Inflammatory macrophage treated with lipopolysaccharide for 1 hour (primary cell): ENCODE results near the gene CD19.
A peak's percentile ranks its signal among the peaks of the same experiment; 100 is the strongest.

Experiments used
- DNase-seq, 2 donors: peaks; one replicate each; pipeline ENCODE4 v3.0.0-alpha.2; 2020 to 2022

Gene CD19

GRCh38 chr16:28983644-28984043 is 51.9 kb downstream of the CD19 start:
- DNase-seq = no peak

- no peak for DNase-seq
These were observed 52.3 kb downstream of the CD19 start for GRCh38 chr16:28984091-28984490.

- peak; percentile 55 to 88 for DNase-seq
These were observed 52.9 kb downstream of the CD19 start, which contains the start of gene LAT for GRCh38 chr16:28984619-28985135. Gene LAT, plus strand, starts transcription at chr16:28985052. Its CDS starts 366 bp downstream, at chr16:28985418.

- DNase-seq = no peak
These were observed 53.7 kb downstream of the CD19 start for GRCh38 chr16:28985211-28986041.

GRCh38 chr16:28986046-28986445 is 54.3 kb downstream of the CD19 start:
- DNase-seq = no peak

GRCh38 chr16:28986492-28986891 is 54.7 kb downstream of the CD19 start:
- no peak for DNase-seq

GRCh38 chr16:28987170-28987853 is 55.5 kb downstream of the CD19 start:
- DNase-seq = no peak
